Middle frontal gyrus (tissue), 1 donor: ENCODE data around the gene C17orf100.
"Not testable (repeated sequence)": the region's sequence is repeated elsewhere in the genome, so short reads cannot be mapped to it uniquely, and the experiment has no call there.

Experiments
- DNase-seq: peaks from one replicate; pipeline ENCODE4 v3.0.0-alpha.2; 2015; ENCODE audit warnings: low spot score; ENCODE audit errors: extremely low spot score

C17orf100 gene

GRCh38 chr17:6640536-6641246, 10.9 kb upstream of the C17orf100 start, which contains the start of the genes KIAA0753 and TXNDC17:
TSS of gene KIAA0753 (minus strand) at chr17:6640711. CDS start at chr17:6635103, 5,608 bp downstream.
TSS of gene TXNDC17 (plus strand) at chr17:6641060. CDS start at chr17:6641083, 23 bp downstream.
- DNase-seq, result peak; percentile 80

- DNase-seq, result no peak
Observed at GRCh38 chr17:6641247-6641863, 10.2 kb upstream of the C17orf100 start.

- DNase-seq, result no peak
Observed at GRCh38 chr17:6642592-6642991, 9.0 kb upstream of the C17orf100 start.

GRCh38 chr17:6643451-6644125, 8.0 kb upstream of the C17orf100 start:
- no peak for DNase-seq

- no peak for DNase-seq
Observed at GRCh38 chr17:6648181-6648580, 3.4 kb upstream of the C17orf100 start.

GRCh38 chr17:6651919-6652452, 424 bp downstream of the C17orf100 start:
- no peak for DNase-seq

DNA sequence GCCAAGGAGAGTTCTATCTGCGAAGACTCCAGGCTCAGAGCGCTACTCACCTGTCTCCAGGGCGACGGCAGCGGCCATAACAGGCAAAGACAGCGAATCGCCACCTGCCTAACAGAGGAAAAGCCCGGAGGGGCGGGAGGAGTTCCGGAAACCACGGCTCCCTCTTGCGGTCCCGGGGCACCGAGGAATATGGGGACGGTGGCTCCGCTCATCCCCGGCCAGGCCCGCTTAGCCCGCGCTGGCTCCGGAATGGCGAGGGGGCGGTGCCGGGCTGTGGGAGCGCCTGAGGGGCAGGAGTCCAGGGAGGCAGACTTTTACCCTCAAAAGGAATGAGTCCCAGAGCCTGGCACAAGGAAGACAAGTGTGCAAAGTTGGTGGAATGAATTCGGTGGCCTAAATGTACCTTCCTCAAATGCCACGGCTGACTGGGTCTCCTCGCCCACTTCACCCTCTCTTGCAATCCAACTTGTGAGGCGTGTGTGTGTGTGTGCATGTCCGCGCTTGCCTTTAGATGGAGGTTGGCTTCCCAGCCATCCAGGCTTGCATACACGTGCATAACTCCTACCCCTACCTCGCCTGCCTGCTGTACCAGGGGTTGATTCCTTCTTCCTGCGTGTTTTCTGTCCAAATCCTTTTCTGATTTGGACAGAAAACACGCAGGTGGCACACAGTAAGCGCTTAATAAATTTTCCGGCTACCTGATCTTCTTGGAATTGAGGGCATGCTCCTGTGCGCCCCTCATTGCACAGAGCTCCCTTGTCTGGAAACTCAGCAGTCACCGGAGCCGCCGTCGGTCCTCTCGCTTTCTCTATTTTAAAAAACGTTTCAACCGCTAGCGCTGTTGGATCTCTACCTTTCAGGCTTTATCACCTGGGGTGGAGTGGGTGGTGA, 3.5 kb downstream of the C17orf100 start:
- DNase-seq, result no peak

GRCh38 chr17:6655732-6656361, 4.3 kb downstream of the C17orf100 start:
- not testable (repeated sequence) for DNase-seq

DNA sequence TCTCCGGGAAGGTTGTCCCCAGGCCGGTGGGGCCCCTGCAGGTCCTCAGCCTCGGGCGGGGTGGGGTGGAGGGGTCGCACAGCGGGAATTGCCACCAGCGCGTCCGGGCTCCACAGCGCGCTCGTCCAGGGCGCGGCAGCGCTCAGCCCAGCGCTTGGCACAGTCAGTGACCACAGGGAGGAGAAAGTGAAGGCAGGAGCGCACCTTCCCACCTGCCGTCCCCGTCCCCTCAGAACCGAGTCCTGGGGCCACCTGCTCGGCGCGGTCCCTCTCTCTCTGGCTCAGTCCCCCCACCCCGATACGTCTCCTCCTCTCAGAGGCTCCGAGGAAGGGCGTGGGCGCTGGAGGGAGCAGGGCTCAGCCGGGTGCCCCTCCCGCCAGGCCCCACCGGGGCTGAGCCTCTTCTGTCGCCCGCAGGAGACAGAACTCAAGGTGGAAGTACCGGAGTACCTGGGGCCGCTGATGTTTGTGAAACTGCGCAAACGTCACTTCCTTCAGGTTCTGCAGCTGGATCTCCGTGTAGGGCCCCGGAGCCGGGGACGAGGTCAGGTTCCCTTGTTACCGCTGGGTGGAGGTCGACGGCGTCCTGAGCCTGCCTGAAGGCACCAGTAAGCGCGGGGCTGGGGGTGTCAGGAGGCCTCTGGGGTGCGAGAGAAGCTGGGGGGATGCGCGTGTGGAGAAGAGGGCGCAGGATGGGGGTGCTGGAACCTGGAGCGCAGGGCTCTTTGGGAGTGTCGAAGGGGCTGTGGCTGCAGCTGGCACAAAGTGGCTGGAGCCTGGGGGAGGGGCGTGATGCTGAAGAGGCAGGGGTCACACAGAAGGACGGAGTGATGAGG, 5.5 kb downstream of the C17orf100 start:
- not testable (repeated sequence) for DNase-seq

GRCh38 chr17:6657633-6658287, 6.2 kb downstream of the C17orf100 start:
- DNase-seq, result no peak

- DNase-seq, result not testable (repeated sequence)
Observed at GRCh38 chr17:6658411-6658810, 6.8 kb downstream of the C17orf100 start.

- no peak for DNase-seq
Observed at GRCh38 chr17:6660101-6660500, 8.5 kb downstream of the C17orf100 start.

- DNase-seq, result no peak
Observed at GRCh38 chr17:6660805-6661463, 9.4 kb downstream of the C17orf100 start.

DNA sequence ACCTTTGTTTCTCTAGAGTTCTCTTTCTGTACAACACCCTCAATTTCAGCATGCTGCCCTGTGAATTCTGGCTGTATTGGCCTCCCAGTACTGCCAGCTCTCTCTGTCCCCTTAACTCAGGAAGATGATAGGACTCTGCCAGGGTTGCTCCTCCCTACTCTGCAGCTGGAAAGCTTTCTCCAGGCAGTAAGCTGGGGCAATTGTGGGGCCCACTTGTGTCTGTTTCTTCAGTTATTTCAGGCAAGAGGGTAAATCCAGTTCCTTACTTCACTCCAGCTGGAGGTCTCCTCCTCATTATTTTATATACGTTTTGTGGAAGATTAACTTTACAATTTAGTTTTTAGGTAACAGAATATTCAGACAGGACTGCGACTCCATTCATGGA, 9.9 kb downstream of the C17orf100 start:
- no peak for DNase-seq

GRCh38 chr17:6663200-6663599, 11.6 kb downstream of the C17orf100 start:
- not testable (repeated sequence) for DNase-seq

DNA sequence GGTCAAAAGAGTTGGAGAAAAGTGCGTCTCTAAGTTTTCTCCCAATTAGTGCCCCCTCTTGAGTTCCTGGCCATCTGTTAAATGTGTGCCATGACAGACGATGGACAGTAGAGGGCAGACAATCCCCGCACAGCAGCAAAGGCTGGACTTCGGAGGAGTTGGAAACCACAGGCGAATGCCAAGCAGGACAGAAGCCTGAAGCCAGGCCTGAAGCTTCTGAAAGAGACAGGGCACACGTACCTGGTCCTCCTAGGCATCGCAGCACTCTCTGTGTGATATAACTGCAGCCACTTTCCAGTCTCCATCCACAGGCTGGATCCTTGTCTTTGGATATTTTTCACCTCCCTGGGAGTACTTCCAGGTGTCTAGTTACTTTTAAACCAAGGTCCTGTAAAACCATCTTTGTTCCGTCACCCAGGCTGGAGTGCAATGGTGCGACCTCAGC, 14.5 kb downstream of the C17orf100 start:
- peak; percentile 76 for DNase-seq

GRCh38 chr17:6666557-6666956, 15.0 kb downstream of the C17orf100 start:
- DNase-seq, result no peak

DNA sequence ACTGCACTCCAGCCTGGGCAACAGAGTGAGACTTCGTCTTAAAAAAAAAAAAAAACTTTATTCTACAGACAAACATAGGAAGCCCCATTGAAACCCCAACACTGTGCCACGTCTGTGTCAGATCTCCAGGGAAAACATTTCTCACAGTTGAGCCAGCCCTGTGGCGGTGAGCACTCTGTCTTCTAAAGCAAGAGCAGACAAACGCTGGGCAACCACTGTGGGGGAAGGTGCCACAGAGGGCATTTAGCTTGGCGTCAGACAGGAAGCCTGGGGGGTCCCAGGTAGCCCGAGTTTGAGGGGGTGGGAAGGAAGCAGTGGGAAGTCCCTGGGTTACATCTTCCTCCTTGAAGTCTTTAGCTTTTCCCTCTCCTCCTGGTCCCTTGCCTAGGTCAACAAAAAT, 16.0 kb downstream of the C17orf100 start:
- no peak for DNase-seq
